Posterior vena cava (tissue), 2 donors: ENCODE data around the gene INPP5K. TPM values are rescaled to one million over a fixed set of nuclear protein-coding genes. Genes with fewer than 3 reads are reported as not detected.
A peak's percentile ranks its signal among the peaks of the same experiment; 100 is the strongest.

ENCODE experiments used
- DNase-seq: peaks from one replicate; pipeline ENCODE4 v3.0.0-alpha.2; 2020; ENCODE audit warnings: low spot score
- intact Hi-C, 2 donors: fragments of 100-400 bp; cut with DNase I; formaldehyde crosslinking; loops; one replicate each; pipeline versions ENCODE4 v1.14.1 to v1.14.2; 2022 to 2023
- total RNA-seq, 2 donors: library from RNA; stranded (reverse); fragmentation: NEBNext Ultra II Directional; extraction: Animal tissue kit (Norgen Biotek cat#: 25700); gene quantifications; one replicate each; pipeline ENCODE4 v1.2.1, GENCODE V29; 2021
- donor health status: DM: yes; HTN: yes; CAD: no.
- donor health status: DM: yes; HTN: yes; CAD: no.

INPP5K gene
- total RNA-seq, 2 donors from 2014 or later: 23.5 to 25.2 TPM

- peak; percentile 91 for DNase-seq
- intact Hi-C loops: loop anchor here (10.0 kb wide), 1 partner anchor 127 kb away; no protein-coding TSS in a partner anchor
Measured at GRCh38 chr17:1491443-1492248, 24.8 kb downstream of the INPP5K start.

DNA sequence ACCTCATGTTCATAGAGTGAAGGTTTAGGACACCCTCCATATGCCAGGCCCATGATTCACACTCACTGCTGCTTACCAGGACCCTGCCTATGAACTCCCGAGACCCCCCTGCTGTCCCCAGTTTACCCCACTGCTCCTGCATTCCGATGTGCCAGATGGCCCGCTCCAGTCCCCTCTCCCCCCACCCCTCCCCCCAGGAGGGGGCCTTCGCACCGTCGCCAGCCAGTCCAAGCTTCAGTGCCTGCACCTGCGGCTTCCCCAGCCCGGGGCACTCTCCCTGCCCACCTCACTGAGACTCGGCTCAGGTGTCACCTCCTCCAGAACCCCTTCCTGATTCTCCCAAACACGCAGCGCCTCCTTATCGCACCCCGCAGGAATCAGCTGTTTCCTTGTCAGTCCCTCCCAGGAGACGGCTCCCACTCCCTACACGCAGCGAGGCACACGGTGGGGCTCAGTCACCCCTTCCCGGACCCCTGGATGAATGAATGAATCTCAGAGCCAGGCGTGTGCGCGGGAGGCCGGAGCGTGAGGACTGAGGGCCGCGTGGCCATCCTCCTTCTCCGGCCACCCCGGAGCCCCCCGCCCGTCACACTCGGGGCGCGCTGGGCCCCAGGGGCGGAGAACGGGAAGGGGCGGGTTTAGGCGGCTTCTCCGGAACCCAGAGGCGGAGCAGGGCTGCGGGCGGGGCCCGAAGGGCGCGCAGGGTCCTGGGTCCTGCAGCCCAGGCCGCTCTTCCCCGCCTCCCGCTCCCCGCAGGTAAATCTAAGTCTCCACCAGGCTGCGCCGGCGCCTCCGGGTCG is 25.6 kb downstream of the INPP5K start:
- peak; percentile 94 for DNase-seq
- intact Hi-C loops: loop anchor here (10.0 kb wide), 1 partner anchor 126 kb away; no protein-coding TSS in a partner anchor

- DNase-seq: no peak
- intact Hi-C loops: no loop called here
Measured at GRCh38 chr17:1488826-1489270, 27.6 kb downstream of the INPP5K start.

- peak; percentile 94 for DNase-seq
- intact Hi-C loops: no loop called here
Measured at GRCh38 chr17:1487939-1488825, 28.2 kb downstream of the INPP5K start.

DNA sequence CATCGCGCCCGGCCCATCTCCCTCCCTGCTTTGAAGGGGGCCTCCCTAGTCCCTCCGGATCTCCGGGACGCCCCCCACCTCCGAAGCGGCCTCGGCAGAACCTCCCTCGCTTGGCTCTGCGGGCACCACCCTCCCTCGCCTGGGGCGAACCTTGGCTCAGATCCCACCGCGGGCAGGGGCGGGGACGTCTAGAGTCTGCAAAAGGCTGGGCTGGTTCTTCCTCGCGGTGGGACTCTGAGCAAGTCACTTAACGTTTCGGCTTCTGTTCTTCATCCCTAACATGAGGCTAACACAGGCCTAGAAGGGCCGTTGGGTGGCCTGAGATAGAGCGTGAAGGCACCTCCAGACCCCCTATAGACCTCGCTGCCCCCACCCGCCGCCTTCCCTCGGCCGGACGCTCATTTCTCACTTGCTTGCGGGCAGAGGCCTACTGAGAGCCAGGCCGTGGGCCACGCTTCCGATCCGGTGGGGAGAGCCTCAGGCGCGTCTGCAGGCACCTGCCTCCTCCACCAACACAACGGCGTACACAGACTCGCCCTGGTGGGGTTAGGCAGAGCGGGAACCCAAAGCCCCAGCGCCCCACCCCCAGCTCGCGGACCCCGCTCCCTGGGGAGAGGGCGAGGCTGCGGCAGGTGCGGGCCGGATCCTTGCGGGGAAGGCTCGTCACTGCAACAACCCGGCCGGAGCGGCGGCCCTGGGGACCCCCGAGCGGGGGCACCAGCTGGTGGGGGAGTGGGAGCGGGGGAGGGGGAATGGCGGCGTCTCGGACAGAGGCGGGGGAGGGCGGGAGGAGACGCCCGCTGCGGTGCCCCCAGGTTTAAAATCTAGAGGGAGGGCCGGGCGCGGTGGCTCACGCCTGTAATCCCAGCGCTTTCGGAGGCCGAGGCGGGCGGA is 29.4 kb downstream of the INPP5K start:
- peak; percentile 92 for DNase-seq
- intact Hi-C loops: no loop called here

GRCh38 chr17:1485423-1486376 is 30.7 kb downstream of the INPP5K start:
- DNase-seq: peak; percentile 88
- intact Hi-C loops: no loop called here

- DNase-seq: no peak
- intact Hi-C loops: no loop called here
Measured at GRCh38 chr17:1484676-1485422, 31.6 kb downstream of the INPP5K start.

DNA sequence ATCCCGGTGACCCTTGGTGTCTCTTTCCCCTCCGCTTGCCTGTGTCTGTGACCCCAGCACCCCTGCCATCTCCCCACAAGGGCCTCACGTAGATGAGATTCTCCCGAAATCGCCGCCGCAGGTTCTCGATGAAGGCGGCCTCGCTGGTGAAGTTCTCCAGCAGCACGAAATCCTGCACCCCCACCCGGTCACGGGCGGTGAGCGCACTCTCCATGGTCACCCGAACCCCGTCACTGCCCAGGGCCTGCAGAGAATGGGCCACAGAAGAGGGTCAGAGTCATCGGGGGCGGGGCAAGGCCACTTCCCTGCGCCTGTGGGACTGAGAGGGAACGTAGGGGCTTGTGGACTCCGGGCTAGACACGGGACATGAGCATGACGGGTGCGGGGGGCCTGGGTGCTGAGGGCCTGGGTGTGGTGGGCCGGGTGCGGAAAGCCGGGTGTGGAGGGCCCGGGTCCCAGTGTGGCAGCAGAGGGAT is 32.3 kb downstream of the INPP5K start:
- no peak for DNase-seq
- intact Hi-C loops: no loop called here

DNA sequence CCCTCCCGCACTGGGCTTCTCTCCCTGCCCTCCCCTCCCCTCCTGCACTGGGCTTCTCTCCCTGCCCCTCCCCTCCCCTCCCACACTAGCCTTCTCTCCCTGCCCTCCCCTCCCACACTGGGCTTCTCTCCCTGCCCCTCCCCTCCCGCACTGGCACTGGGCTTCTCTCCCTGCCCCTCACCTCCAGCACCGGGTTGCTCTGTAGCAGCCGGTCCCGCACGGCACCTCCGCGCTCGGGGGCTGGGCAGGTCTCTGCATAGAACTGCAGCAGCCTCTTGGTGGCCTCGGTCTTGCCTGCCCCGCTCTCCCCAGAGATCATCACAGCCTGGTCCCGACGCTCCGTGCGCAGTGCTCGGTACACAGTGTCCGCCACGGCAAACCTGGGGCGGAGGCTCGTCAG is 33.7 kb downstream of the INPP5K start:
- no peak for DNase-seq
- intact Hi-C loops: no loop called here

GRCh38 chr17:1481736-1482135 is 34.7 kb downstream of the INPP5K start:
- no peak for DNase-seq
- intact Hi-C loops: no loop called here

GRCh38 chr17:1480747-1481465 is 35.5 kb downstream of the INPP5K start:
- DNase-seq: no peak
- intact Hi-C loops: no loop called here

- intact Hi-C loops: no loop called here
- no peak for DNase-seq
Measured at GRCh38 chr17:1478418-1478817, 38.0 kb downstream of the INPP5K start.

GRCh38 chr17:1475321-1475854 is 41.0 kb downstream of the INPP5K start:
- intact Hi-C loops: no loop called here
- no peak for DNase-seq

- DNase-seq: no peak
- intact Hi-C loops: no loop called here
Measured at GRCh38 chr17:1474402-1475189, 41.8 kb downstream of the INPP5K start.

GRCh38 chr17:1473841-1474240 is 42.6 kb downstream of the INPP5K start:
- no peak for DNase-seq
- intact Hi-C loops: loop anchor here in 1 of 2 donors (1.0 kb wide), 1 partner anchor 42 kb away; the partner anchor contains the start of gene INPP5K
